GM23338 (cell line): Measurements from ENCODE around the gene STAC2. TPM values are rescaled to one million over a fixed set of nuclear protein-coding genes. Genes with fewer than 3 reads are reported as not detected.

Source experiments
- ATAC-seq: fragments of 200-7000 bp; cut with Tn5 transposase; 3 replicates; pipeline ENCODE4 v1.9.1; 2020
- DNase-seq: peaks from one replicate; pipeline ENCODE4 v3.0.0-alpha.2; 2015; ENCODE audit warnings: low spot score
- H2AFZ ChIP-seq: fragments of 200-600 bp; sonication (generic); 2 replicates; pipeline ENCODE4 v1.8.0; 2016; ENCODE audit warnings: antibody characterized with exemption, mild to moderate bottlenecking, moderate library complexity
- H3F3A ChIP-seq: fragments of 200-600 bp; sonication (generic); replicated peaks from 2 replicates; pipeline ENCODE4 v1.8.0; 2017; ENCODE audit warnings: antibody characterized with exemption, mixed run types, low read depth
- H3K27ac ChIP-seq: fragments of 200-600 bp; sonication (generic); 2 replicates; pipeline ENCODE4 v1.6.1; 2016; ENCODE audit warnings: low read depth
- H3K27me3 ChIP-seq: fragments of 200-600 bp; sonication (generic); 2 replicates; pipeline ENCODE4 v1.8.0; 2016; ENCODE audit warnings: mild to moderate bottlenecking, mixed run types, moderate library complexity; ENCODE audit not compliant: insufficient read depth
- H3K36me3 ChIP-seq: fragments of 200-600 bp; sonication (generic); 2 replicates; pipeline ENCODE4 v1.8.0; 2016; ENCODE audit warnings: mild to moderate bottlenecking; ENCODE audit not compliant: insufficient read depth
- H3K4me1 ChIP-seq: fragments of 200-600 bp; sonication (generic); 2 replicates; pipeline ENCODE4 v1.8.0; 2016; ENCODE audit warnings: mild to moderate bottlenecking, moderate library complexity; ENCODE audit not compliant: insufficient read depth
- H3K4me2 ChIP-seq: fragments of 200-600 bp; sonication (generic); 2 replicates; pipeline ENCODE4 v1.7.1; 2017; ENCODE audit warnings: mixed run types
- H3K4me3 ChIP-seq: fragments of 200-600 bp; sonication (generic); 2 replicates; pipeline ENCODE4 v1.6.1; 2016; ENCODE audit warnings: mixed run types
- H3K79me2 ChIP-seq: fragments of 200-600 bp; sonication (generic); replicated peaks from 2 replicates; pipeline ENCODE4 v1.8.0; 2017; ENCODE audit warnings: mild to moderate bottlenecking; ENCODE audit not compliant: insufficient read depth
- H3K9me2 ChIP-seq: fragments of 200-600 bp; sonication (generic); 2 replicates; pipeline ENCODE4 v1.8.0; 2017; ENCODE audit not compliant: insufficient read depth
- H4K20me1 ChIP-seq: fragments of 200-600 bp; sonication (generic); replicated peaks from 2 replicates; pipeline ENCODE4 v1.8.0; 2017; ENCODE audit warnings: mild to moderate bottlenecking; ENCODE audit not compliant: insufficient read depth
- H3K27ac Mint-ChIP-seq: 2 replicates; pipeline ENCODE4 v1.8.0; 2020; ENCODE audit warnings: inconsistent platforms, mild to moderate bottlenecking, moderate library complexity, mixed read lengths
- H3K27me3 Mint-ChIP-seq: 3 replicates; pipeline ENCODE4 v1.8.0; 2022; ENCODE audit warnings: low read depth, mild to moderate bottlenecking, moderate library complexity, mixed read lengths, inconsistent platforms; ENCODE audit not compliant: insufficient read depth, poor library complexity
- H3K36me3 Mint-ChIP-seq: 3 replicates; pipeline ENCODE4 v1.8.0; 2021; ENCODE audit warnings: low read depth, mild to moderate bottlenecking, inconsistent platforms, moderate library complexity, mixed read lengths
- H3K4me1 Mint-ChIP-seq: 3 replicates; pipeline ENCODE4 v1.8.0; 2020; ENCODE audit warnings: mild to moderate bottlenecking, inconsistent platforms, mixed read lengths
- H3K4me3 Mint-ChIP-seq: 3 replicates; pipeline ENCODE4 v1.8.0; 2021; ENCODE audit warnings: moderate library complexity, mild to moderate bottlenecking, inconsistent platforms, mixed read lengths
- H3K9me3 Mint-ChIP-seq: 3 replicates; pipeline ENCODE4 v1.8.0; 2020; ENCODE audit warnings: moderate library complexity, mild to moderate bottlenecking, inconsistent platforms, mixed read lengths
- CREB1 ChIP-seq: fragments of 250-450 bp; sonication (Bioruptor Pico); IDR thresholded peaks from 2 replicates; pipeline ENCODE4 v1.5.0; 2020; ENCODE audit warnings: low read depth, mild to moderate bottlenecking, moderate library complexity
- EZH2phosphoT487 ChIP-seq: fragments of 200-600 bp; sonication (generic); IDR thresholded peaks from one replicate; pipeline ENCODE4 v1.8.1; 2018; ENCODE audit warnings: antibody characterized with exemption; ENCODE audit not compliant: unreplicated experiment
- JUNB ChIP-seq: IDR thresholded peaks from one replicate; pipeline ENCODE4 v1.6.1; 2016; ENCODE audit warnings: antibody characterized with exemption; ENCODE audit not compliant: unreplicated experiment
- NANOG ChIP-seq: IDR thresholded peaks from 2 replicates; pipeline ENCODE4 v1.6.1; 2016; ENCODE audit warnings: antibody characterized with exemption, borderline replicate concordance
- polyA plus RNA-seq: library from polyadenylated mRNA; unstranded; fragments of >200 nt; fragmentation: Nextera tagmentation; extraction: Ambion mirVana; gene quantifications from 2 replicates; pipeline ENCODE4 v1.2.1, GENCODE V29; 2016
- total RNA-seq: library from RNA; depleted of rRNA; stranded (reverse); fragments of >200 nt; shearing (Covaris generic); gene quantifications from 2 replicates; pipeline ENCODE4 v1.2.3, GENCODE V29; 2014
- TF ChIP-seq, protein P1 (sequence below): IDR thresholded peaks from one replicate; pipeline ENCODE4 v1.6.1; 2018; ENCODE audit warnings: antibody characterized with exemption; ENCODE audit not compliant: unreplicated experiment
- TF ChIP-seq, protein P2 (sequence below), 2 experiments: fragments of 200-600 bp in 1 of 2; sonication (generic) in 1 of 2; conservative IDR thresholded peaks; 2 replicates each; pipeline versions ENCODE4 v1.5.1 to v1.6.1; 2016 to 2017; ENCODE audit warnings: antibody characterized with exemption in 2 of 2, low read depth in 2 of 2, mild to moderate bottlenecking in 2 of 2, moderate library complexity in 1 of 2

STAC2 gene
- total and polyA plus RNA-seq, 2 experiments from 2014 or later: 1.9 to 3.1 TPM

DNA sequence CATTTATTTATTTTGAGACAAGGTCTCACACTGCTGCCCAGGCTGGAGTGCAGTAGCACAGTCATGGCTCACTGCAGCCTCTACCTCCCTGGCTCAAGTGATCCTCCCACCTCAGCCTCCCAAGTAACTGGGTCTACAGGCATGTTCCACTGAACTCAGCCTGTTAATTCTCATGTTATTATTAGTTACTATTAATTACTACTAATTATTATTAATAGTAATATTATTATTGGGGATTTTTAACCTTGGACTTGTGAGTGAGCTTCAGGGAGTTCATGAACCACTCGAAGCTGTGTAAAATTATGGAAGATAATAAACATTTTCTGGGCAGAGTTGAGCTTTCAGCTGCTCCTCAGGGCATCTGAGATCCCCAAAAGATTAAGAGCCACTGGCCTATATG is 4.6 kb upstream of the STAC2 start (continued):
- TF ChIP-seq, protein P1, sequence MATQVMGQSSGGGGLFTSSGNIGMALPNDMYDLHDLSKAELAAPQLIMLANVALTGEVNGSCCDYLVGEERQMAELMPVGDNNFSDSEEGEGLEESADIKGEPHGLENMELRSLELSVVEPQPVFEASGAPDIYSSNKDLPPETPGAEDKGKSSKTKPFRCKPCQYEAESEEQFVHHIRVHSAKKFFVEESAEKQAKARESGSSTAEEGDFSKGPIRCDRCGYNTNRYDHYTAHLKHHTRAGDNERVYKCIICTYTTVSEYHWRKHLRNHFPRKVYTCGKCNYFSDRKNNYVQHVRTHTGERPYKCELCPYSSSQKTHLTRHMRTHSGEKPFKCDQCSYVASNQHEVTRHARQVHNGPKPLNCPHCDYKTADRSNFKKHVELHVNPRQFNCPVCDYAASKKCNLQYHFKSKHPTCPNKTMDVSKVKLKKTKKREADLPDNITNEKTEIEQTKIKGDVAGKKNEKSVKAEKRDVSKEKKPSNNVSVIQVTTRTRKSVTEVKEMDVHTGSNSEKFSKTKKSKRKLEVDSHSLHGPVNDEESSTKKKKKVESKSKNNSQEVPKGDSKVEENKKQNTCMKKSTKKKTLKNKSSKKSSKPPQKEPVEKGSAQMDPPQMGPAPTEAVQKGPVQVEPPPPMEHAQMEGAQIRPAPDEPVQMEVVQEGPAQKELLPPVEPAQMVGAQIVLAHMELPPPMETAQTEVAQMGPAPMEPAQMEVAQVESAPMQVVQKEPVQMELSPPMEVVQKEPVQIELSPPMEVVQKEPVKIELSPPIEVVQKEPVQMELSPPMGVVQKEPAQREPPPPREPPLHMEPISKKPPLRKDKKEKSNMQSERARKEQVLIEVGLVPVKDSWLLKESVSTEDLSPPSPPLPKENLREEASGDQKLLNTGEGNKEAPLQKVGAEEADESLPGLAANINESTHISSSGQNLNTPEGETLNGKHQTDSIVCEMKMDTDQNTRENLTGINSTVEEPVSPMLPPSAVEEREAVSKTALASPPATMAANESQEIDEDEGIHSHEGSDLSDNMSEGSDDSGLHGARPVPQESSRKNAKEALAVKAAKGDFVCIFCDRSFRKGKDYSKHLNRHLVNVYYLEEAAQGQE: no peak

DNA sequence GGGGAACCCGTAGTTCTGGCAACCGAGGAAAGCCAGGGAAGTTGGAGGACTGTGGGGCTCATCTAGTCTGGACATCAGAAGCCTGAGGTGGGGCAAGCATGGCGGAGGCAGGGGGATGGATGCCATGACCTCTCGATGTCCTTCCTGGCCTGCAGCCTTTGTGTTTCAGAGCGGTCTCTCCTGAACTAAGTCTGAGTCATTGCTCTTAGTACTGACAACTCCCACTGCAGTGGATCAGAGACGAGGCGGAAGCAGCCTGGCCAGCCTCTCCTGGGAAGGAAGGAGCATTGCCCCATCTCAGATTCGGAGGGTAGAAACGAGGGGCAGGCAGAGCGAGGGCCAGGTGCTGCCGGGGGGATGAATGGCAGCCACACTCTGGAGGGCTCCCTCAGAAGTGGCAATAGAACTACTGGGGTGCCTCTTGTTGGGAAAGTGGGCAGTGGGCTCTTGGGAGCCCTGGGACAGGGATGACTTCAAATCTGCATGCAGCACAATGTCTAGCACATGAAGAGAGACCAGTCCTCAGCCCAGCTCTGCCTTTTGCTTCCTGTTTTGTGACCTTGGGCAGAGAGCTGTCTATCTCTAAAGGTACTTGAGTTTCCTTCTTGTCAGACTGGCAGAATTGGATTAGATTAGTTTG is 3.6 kb upstream of the STAC2 start:
- Histone ChIP-seq H3K9me2 (no peaks in the 10 kb centered on the region), H3K4me2 (no peak overlapping the region), H3K27me3 (peaks cover 19% of the 10 kb centered on the region), H3K79me2 (no peaks in the 10 kb centered on the region), H3K36me3 (no peaks in the 10 kb centered on the region), H3F3A (peaks cover 9% of the 10 kb centered on the region; the same call in 1 of the 2 replicates), H3K27ac (no peak overlapping the region), H4K20me1 (no peaks in the 10 kb centered on the region), H3K4me1 (peaks cover 9% of the 10 kb centered on the region), H2AFZ (peak overlapping the region; percentile 10; the same call in 1 of the 2 replicates), H3K4me3 (no peak overlapping the region)
- no peak overlapping the region for H3K27ac Mint-ChIP-seq
- H3K4me3 Mint-ChIP-seq: no peak overlapping the region
- peaks cover 24% of the 10 kb centered on the region for H3K4me1 Mint-ChIP-seq
- DNase-seq (no peak), ATAC-seq (no peak)
- TF ChIP-seq EZH2phosphoT487 (no peak), JUNB (no peak), CREB1 (CRISPR knock-in tag) (no peak)
- no peaks in the 10 kb centered on the region for H3K36me3 Mint-ChIP-seq
- no peaks in the 10 kb centered on the region for H3K9me3 Mint-ChIP-seq
- peaks cover 27% of the 10 kb centered on the region for H3K27me3 Mint-ChIP-seq

DNA sequence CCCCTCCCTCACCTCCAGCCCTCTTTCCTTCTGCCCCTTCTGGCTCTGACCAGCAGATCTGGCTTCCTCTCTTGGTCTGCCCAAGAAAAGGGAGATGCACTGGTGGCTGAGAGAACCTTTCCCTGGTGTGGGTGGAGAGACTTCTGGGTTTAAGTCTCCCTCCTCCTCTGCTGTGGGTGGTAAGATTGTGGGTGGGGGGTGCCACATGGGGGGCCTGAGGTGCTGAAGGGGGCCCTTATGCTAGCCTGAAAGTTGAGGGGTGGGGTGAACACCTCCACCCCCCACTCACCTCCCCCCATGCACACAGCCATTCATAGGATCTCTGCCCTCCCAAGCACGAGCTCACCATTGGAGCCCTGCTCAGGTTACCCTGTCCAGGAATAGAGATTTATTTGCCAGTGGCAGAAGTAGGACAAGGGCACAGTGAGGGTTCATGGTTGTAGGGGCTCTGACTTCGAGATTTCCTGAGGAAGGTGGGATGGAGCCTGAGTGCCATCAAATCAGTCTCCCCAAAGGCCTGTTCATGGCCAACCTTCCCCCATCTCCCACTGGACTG is 1.7 kb upstream of the STAC2 start:
- Mint-ChIP-seq H3K9me3 (no peaks in the 10 kb centered on the region; the same call in 2 of the 3 replicates), H3K36me3 (no peaks in the 10 kb centered on the region; the same call in 2 of the 3 replicates), H3K27ac (no peak overlapping the region), H3K4me1 (peaks cover 32% of the 10 kb centered on the region), H3K27me3 (peaks cover 33% of the 10 kb centered on the region), H3K4me3 (no peak overlapping the region)
- Histone ChIP-seq H3K9me2 (no peaks in the 10 kb centered on the region), H3F3A (peaks cover 16% of the 10 kb centered on the region; the same call in 1 of the 2 replicates), H3K36me3 (no peaks in the 10 kb centered on the region), H4K20me1 (no peaks in the 10 kb centered on the region), H3K4me1 (peaks cover 16% of the 10 kb centered on the region), H3K4me3 (no peak overlapping the region), H3K4me2 (no peak overlapping the region), H2AFZ (no peak overlapping the region), H3K27me3 (peaks cover 34% of the 10 kb centered on the region), H3K79me2 (no peaks in the 10 kb centered on the region), H3K27ac (no peak overlapping the region)
- ATAC-seq: no peak
- TF ChIP-seq, protein P2, sequence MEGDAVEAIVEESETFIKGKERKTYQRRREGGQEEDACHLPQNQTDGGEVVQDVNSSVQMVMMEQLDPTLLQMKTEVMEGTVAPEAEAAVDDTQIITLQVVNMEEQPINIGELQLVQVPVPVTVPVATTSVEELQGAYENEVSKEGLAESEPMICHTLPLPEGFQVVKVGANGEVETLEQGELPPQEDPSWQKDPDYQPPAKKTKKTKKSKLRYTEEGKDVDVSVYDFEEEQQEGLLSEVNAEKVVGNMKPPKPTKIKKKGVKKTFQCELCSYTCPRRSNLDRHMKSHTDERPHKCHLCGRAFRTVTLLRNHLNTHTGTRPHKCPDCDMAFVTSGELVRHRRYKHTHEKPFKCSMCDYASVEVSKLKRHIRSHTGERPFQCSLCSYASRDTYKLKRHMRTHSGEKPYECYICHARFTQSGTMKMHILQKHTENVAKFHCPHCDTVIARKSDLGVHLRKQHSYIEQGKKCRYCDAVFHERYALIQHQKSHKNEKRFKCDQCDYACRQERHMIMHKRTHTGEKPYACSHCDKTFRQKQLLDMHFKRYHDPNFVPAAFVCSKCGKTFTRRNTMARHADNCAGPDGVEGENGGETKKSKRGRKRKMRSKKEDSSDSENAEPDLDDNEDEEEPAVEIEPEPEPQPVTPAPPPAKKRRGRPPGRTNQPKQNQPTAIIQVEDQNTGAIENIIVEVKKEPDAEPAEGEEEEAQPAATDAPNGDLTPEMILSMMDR (conservative IDR thresholded peaks at IDR 0.05; ENCODE audit: low read depth in 2 of 2): no peak
- TF ChIP-seq NANOG: no peak
- no peak for TF ChIP-seq JUNB
- TF ChIP-seq, protein P1: no peak
- no peak for DNase-seq
